SK-N-SH (cell line): ENCODE results near the gene CASTOR2.

Experiments
- POLR2AphosphoS5 ChIP-seq: IDR thresholded peaks from 2 replicates; pipeline ENCODE4 v1.6.1; 2012; ENCODE audit warnings: low read depth, low read length
- TCF12 ChIP-seq: IDR thresholded peaks from 2 replicates; pipeline ENCODE4 v1.4.0; 2012
- TF ChIP-seq, protein P1 (sequence below): fragments of 200-600 bp; sonication (generic); IDR thresholded peaks from 2 replicates; pipeline ENCODE4 v1.6.1; 2017; ENCODE audit warnings: antibody characterized with exemption, mild to moderate bottlenecking, moderate library complexity
- TF ChIP-seq, protein P2 (sequence below): IDR thresholded peaks from 2 replicates; pipeline ENCODE4 v1.6.1; 2012; ENCODE audit warnings: mild to moderate bottlenecking, low read depth, low read length, moderate library complexity

DNA sequence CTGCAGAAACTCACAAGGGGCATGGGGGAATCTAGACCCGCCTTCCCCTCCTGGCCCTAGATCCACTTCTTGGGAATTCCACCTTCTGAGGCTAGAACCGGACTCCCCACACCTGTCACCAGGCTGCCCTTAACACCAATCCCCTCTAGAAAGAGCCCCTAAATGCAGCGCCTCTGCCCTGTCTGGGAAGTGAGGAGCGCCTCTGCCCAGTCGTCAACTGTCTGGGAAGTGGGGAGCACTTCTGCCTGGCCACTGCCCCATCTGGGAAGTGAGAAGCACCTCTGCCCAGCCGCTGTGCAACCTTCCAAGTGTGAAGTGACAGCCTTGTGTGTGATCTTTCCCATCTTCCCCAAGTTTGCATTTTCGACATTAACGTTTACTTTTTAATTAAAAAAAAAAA lies 100.3 kb downstream of the CASTOR2 start:
- TF ChIP-seq, protein P1, sequence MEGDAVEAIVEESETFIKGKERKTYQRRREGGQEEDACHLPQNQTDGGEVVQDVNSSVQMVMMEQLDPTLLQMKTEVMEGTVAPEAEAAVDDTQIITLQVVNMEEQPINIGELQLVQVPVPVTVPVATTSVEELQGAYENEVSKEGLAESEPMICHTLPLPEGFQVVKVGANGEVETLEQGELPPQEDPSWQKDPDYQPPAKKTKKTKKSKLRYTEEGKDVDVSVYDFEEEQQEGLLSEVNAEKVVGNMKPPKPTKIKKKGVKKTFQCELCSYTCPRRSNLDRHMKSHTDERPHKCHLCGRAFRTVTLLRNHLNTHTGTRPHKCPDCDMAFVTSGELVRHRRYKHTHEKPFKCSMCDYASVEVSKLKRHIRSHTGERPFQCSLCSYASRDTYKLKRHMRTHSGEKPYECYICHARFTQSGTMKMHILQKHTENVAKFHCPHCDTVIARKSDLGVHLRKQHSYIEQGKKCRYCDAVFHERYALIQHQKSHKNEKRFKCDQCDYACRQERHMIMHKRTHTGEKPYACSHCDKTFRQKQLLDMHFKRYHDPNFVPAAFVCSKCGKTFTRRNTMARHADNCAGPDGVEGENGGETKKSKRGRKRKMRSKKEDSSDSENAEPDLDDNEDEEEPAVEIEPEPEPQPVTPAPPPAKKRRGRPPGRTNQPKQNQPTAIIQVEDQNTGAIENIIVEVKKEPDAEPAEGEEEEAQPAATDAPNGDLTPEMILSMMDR = no peak
- no peak for TF ChIP-seq TCF12
- TF ChIP-seq, protein P2, sequence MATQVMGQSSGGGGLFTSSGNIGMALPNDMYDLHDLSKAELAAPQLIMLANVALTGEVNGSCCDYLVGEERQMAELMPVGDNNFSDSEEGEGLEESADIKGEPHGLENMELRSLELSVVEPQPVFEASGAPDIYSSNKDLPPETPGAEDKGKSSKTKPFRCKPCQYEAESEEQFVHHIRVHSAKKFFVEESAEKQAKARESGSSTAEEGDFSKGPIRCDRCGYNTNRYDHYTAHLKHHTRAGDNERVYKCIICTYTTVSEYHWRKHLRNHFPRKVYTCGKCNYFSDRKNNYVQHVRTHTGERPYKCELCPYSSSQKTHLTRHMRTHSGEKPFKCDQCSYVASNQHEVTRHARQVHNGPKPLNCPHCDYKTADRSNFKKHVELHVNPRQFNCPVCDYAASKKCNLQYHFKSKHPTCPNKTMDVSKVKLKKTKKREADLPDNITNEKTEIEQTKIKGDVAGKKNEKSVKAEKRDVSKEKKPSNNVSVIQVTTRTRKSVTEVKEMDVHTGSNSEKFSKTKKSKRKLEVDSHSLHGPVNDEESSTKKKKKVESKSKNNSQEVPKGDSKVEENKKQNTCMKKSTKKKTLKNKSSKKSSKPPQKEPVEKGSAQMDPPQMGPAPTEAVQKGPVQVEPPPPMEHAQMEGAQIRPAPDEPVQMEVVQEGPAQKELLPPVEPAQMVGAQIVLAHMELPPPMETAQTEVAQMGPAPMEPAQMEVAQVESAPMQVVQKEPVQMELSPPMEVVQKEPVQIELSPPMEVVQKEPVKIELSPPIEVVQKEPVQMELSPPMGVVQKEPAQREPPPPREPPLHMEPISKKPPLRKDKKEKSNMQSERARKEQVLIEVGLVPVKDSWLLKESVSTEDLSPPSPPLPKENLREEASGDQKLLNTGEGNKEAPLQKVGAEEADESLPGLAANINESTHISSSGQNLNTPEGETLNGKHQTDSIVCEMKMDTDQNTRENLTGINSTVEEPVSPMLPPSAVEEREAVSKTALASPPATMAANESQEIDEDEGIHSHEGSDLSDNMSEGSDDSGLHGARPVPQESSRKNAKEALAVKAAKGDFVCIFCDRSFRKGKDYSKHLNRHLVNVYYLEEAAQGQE = no peak
- TF ChIP-seq POLR2AphosphoS5 = no peak
